Trophoblast cell (in vitro differentiated cells and primary cell): ENCODE measurements around the gene NUDT2.

ENCODE experiments used
- DNase-seq, 2 donors: peaks; one replicate each; pipeline ENCODE4 v3.0.0-alpha.2; 2016
- H2AFZ ChIP-seq: 2 replicates; pipeline ENCODE4 v1.6.1; 2013; ENCODE audit warnings: low read length, moderate library complexity, mild to moderate bottlenecking; ENCODE audit not compliant: insufficient read depth, poor library complexity
- H2AK5ac ChIP-seq: 2 replicates; pipeline ENCODE4 v1.6.1; 2013; ENCODE audit warnings: mild to moderate bottlenecking, low read length
- H2BK120ac ChIP-seq: 2 replicates; pipeline ENCODE4 v1.6.1; 2013; ENCODE audit warnings: low read length, mild to moderate bottlenecking, moderate library complexity; ENCODE audit not compliant: insufficient read depth, poor library complexity
- H2BK12ac ChIP-seq: 2 replicates; pipeline ENCODE4 v1.6.1; 2013; ENCODE audit warnings: mild to moderate bottlenecking, low read length, moderate library complexity
- H2BK5ac ChIP-seq: 2 replicates; pipeline ENCODE4 v1.6.1; 2013; ENCODE audit warnings: low read length, low read depth, moderate library complexity, mild to moderate bottlenecking; ENCODE audit not compliant: poor library complexity
- H3K14ac ChIP-seq: 2 replicates; pipeline ENCODE4 v1.6.1; 2013; ENCODE audit warnings: mild to moderate bottlenecking, low read length
- H3K18ac ChIP-seq: 2 replicates; pipeline ENCODE4 v1.6.1; 2013; ENCODE audit warnings: mild to moderate bottlenecking, low read length
- H3K23ac ChIP-seq: 2 replicates; pipeline ENCODE4 v1.6.1; 2013; ENCODE audit warnings: low read length
- H3K27ac ChIP-seq: 2 replicates; pipeline ENCODE4 v1.5.1; 2013; ENCODE audit warnings: low read depth, mild to moderate bottlenecking, inconsistent platforms, low read length, moderate library complexity
- H3K27me3 ChIP-seq: 2 replicates; pipeline ENCODE4 v1.6.1; 2013; ENCODE audit warnings: inconsistent platforms, mild to moderate bottlenecking, low read length, moderate library complexity; ENCODE audit not compliant: insufficient read depth
- H3K36me3 ChIP-seq, 2 experiments: 1 replicate in 1 of 2; 2 replicates in 1 of 2; pipeline ENCODE4 v1.6.1; 2013; ENCODE audit warnings: low read length in 2 of 2, mild to moderate bottlenecking in 2 of 2, moderate library complexity in 1 of 2; ENCODE audit not compliant: insufficient read depth in 2 of 2, control insufficient read depth in 1 of 2
- H3K4ac ChIP-seq: 2 replicates; pipeline ENCODE4 v1.6.1; 2013; ENCODE audit warnings: low read depth, mild to moderate bottlenecking, low read length, moderate library complexity
- H3K4me1 ChIP-seq, 2 experiments: 1 replicate in 1 of 2; 2 replicates in 1 of 2; pipeline ENCODE4 v1.6.1; 2013; ENCODE audit warnings: low read length in 2 of 2, mild to moderate bottlenecking in 2 of 2, moderate library complexity in 1 of 2; ENCODE audit not compliant: insufficient read depth in 2 of 2, control insufficient read depth in 1 of 2
- H3K4me2 ChIP-seq: 2 replicates; pipeline ENCODE4 v1.6.1; 2013; ENCODE audit warnings: inconsistent platforms, mild to moderate bottlenecking, low read length, moderate library complexity
- H3K4me3 ChIP-seq: 2 replicates; pipeline ENCODE4 v1.5.1; 2013; ENCODE audit warnings: mild to moderate bottlenecking, low read depth, low read length, inconsistent platforms
- H3K79me1 ChIP-seq: one replicate; pipeline ENCODE4 v1.6.1; 2013; ENCODE audit warnings: low read length
- H3K79me2 ChIP-seq: 2 replicates; pipeline ENCODE4 v1.6.1; 2013; ENCODE audit warnings: low read length, mild to moderate bottlenecking; ENCODE audit not compliant: control insufficient read depth, insufficient read depth, poor library complexity
- H3K9ac ChIP-seq: 2 replicates; pipeline ENCODE4 v1.6.1; 2013; ENCODE audit warnings: mild to moderate bottlenecking, low read length
- H3K9me3 ChIP-seq: 2 replicates; pipeline ENCODE4 v1.6.1; 2013; ENCODE audit warnings: low read depth, mild to moderate bottlenecking, control low read depth, inconsistent platforms, low read length; ENCODE audit not compliant: insufficient read depth
- H4K12ac ChIP-seq: 2 replicates; pipeline ENCODE4 v1.6.1; 2013; ENCODE audit warnings: low read depth, mild to moderate bottlenecking, low read length, moderate library complexity
- H4K8ac ChIP-seq: 2 replicates; pipeline ENCODE4 v1.6.1; 2013; ENCODE audit warnings: low read depth, mild to moderate bottlenecking, low read length, moderate library complexity
- H4K91ac ChIP-seq: one replicate; pipeline ENCODE4 v1.6.1; 2013; ENCODE audit warnings: low read depth, mild to moderate bottlenecking, low read length, moderate library complexity
- WGBS: extraction: QIAGEN DNeasy Blood & Tissue Kit; methylation state at CpG from one replicate; pipeline ENCODE4 v1.1.7; 2013; ENCODE audit warnings: missing lambda C conversion rate; ENCODE audit not compliant: insufficient read length, insufficient coverage; ENCODE audit errors: extremely low coverage; 5-methylcytosine and 5-hydroxymethylcytosine counted together

Gene NUDT2

DNA sequence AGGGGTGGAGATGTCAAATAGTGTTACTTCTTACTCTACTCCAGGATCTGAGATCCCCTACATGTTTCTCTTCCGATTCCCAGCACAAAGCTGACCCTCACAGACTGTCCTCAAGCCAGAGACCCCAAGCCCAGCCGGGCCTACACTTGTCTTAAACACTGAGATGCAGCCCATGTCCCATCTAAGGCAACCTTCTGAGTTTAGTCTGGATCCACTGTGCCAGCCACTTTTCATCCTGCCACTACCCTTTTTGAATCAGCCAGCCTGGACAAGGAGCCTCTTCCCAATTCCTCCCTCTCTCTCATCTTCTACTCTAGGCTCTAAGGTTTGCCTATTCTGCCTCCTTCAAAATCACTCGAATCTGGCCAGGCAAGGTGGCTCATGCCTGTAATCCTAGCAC is 53.5 kb downstream of the NUDT2 start:
- no peaks in the 10 kb centered on the region for H3K79me2 ChIP-seq
- no peaks in the 10 kb centered on the region for H3K79me1 ChIP-seq
- no peak overlapping the region for H3K9ac ChIP-seq
- no peak overlapping the region for H3K27ac ChIP-seq
- no peak overlapping the region for H2AFZ ChIP-seq
- H3K27me3 ChIP-seq, result peaks cover 17% of the 10 kb centered on the region
- no peak overlapping the region for H4K12ac ChIP-seq
- H4K91ac ChIP-seq, result no peak overlapping the region
- DNase-seq, result no peak
- H2BK12ac ChIP-seq, result no peak overlapping the region
- no CpG with 5 or more reads among the region's 3 CpGs for WGBS
- H3K4me2 ChIP-seq, result no peak overlapping the region
- peaks cover 12 to 13% of the 10 kb centered on the region in 2 experiments for H3K4me1 ChIP-seq
- no peak overlapping the region for H4K8ac ChIP-seq
- H3K4ac ChIP-seq, result no peak overlapping the region
- H2BK120ac ChIP-seq, result no peak overlapping the region
- H3K9me3 ChIP-seq, result peaks cover 5% of the 10 kb centered on the region
- H3K4me3 ChIP-seq, result no peak overlapping the region
- H3K36me3 ChIP-seq, result no peaks in the 10 kb centered on the region
- H2AK5ac ChIP-seq, result no peak overlapping the region
- H2BK5ac ChIP-seq, result no peak overlapping the region
- no peak overlapping the region for H3K23ac ChIP-seq
- H3K14ac ChIP-seq, result no peak overlapping the region
- no peak overlapping the region for H3K18ac ChIP-seq

DNA sequence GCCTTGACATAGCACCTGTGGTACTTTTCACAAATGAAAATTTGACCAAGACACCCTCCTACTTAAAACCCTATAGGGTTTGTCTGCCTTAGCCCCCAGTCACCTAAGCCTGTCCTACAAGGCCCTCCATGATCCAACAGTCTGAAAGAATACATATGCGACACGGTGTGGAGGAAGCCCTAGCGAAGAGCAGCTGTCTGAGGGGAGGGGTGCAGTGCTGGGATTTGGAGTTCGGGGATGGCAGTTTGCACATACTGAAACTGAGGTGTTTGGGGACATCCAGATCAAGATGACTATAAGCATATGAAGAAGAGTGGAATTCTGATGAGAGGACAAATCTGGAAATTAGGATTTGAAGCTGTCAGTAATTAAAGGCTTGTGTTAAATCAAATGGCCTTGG is 54.5 kb downstream of the NUDT2 start:
- WGBS, result no CpG with 5 or more reads among the region's 4 CpGs

DNA sequence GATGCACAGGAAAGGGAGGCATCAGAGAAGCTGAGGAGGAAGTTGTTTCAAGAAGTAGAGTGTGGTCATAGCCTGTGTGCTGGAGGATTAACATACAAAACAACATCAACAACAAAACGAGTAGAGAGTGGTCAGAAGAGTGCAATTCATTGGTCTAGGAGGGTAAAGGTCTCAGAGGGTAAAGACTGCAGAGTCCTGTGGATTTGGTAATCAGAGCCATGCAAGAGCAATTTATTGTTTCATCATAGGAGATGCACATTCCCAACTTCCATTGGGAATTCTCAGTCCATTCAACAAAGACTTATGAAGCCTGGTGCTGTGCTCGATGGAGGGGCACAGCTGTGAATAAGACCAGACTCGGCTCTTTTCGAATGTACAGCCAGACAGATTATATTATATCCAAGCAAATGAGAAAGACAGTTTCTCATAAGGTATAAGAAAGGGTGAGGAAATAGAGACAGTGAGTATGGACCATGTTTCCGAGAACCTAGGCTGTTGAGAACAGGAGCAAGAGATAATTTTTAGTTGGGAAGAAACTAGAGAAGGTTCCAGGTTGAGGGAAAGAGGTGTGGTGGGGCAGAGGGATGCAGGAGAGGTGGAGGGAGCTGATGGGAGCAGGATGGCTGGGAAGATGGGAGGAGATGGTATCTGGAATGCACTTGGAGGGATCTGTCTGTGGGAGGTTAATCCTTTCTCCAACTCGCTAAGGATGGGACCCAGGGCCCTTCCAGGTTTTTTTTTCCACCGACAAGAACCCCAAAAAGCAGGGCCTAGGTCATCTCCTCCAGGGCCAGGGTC is 55.2 kb downstream of the NUDT2 start:
- no peak overlapping the region for H4K12ac ChIP-seq
- H2AFZ ChIP-seq, result no peak overlapping the region
- no peak overlapping the region for H3K4me2 ChIP-seq
- peaks cover 12 to 13% of the 10 kb centered on the region in 2 experiments for H3K4me1 ChIP-seq
- no peak overlapping the region for H3K4me3 ChIP-seq
- no peak overlapping the region for H2BK5ac ChIP-seq
- no peak overlapping the region for H3K18ac ChIP-seq
- H4K8ac ChIP-seq, result no peak overlapping the region
- peaks cover 17% of the 10 kb centered on the region for H3K27me3 ChIP-seq
- H4K91ac ChIP-seq, result no peak overlapping the region
- DNase-seq, result no peak
- no peak overlapping the region for H3K23ac ChIP-seq
- no peak overlapping the region for H2BK120ac ChIP-seq
- no peaks in the 10 kb centered on the region for H3K36me3 ChIP-seq
- H3K9me3 ChIP-seq, result peaks cover 5% of the 10 kb centered on the region
- H3K14ac ChIP-seq, result no peak overlapping the region
- H3K79me2 ChIP-seq, result no peaks in the 10 kb centered on the region
- no peak overlapping the region for H2BK12ac ChIP-seq
- no peak overlapping the region for H3K4ac ChIP-seq
- H3K27ac ChIP-seq, result no peak overlapping the region
- H3K79me1 ChIP-seq, result no peaks in the 10 kb centered on the region
- no peak overlapping the region for H3K9ac ChIP-seq
- H2AK5ac ChIP-seq, result no peak overlapping the region
- WGBS, result no CpG with 5 or more reads among the region's 7 CpGs

More for the DNA sequence above, 54.5 kb downstream of the NUDT2 start:
- Histone ChIP-seq H3K36me3 (no peaks in the 10 kb centered on the region), H3K18ac (no peak overlapping the region), H2AFZ (no peak overlapping the region), H3K23ac (no peak overlapping the region), H3K9ac (no peak overlapping the region), H2BK12ac (no peak overlapping the region), H4K12ac (no peak overlapping the region), H3K27ac (no peak overlapping the region), H3K4ac (no peak overlapping the region), H3K79me1 (no peaks in the 10 kb centered on the region), H2AK5ac (no peak overlapping the region), H3K4me1 (peaks cover 12 to 13% of the 10 kb centered on the region in 2 experiments), H3K4me2 (no peak overlapping the region), H2BK120ac (no peak overlapping the region), H3K4me3 (no peak overlapping the region), H4K8ac (no peak overlapping the region), H3K27me3 (peaks cover 17% of the 10 kb centered on the region), H3K79me2 (no peaks in the 10 kb centered on the region), H2BK5ac (no peak overlapping the region), H3K9me3 (peaks cover 5% of the 10 kb centered on the region), H3K14ac (no peak overlapping the region), H4K91ac (no peak overlapping the region)
- no peak for DNase-seq

DNA sequence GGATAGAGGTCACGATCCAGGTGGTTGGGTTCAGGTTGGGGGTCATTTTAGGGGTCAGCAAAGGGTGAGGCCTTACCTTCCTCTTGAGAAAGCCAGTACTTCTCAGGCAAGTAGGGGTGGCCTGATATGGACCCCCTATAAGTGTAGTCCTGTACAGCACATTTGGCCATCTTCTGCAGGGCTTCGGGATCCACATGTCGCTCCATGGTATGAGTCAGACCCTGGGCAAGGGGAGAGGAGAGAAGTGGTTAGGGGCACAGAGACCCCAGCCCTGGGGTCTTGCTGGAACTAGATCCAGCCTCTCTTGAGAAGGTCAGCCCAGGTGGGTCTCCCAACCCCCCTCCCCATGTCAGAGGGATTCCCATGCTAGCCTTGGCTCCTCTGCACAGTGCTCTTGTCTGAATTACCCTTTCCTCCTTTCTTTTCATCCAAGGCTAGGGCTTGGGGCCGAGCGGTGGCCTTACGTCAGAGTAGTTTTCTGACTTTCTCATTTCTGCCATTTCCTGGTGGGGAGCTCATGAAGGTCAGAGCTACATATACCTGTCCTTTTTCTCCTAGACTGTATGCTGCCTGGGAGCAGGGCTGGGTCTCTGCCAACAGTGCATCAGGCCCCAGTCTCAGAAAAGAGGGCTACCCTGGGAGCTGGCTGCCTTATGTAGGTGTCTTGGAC is 56.3 kb downstream of the NUDT2 start:
- no peak overlapping the region for H2BK120ac ChIP-seq
- no peak overlapping the region for H2BK12ac ChIP-seq
- no peak overlapping the region for H4K8ac ChIP-seq
- H2AFZ ChIP-seq, result no peak overlapping the region
- no peak overlapping the region for H3K23ac ChIP-seq
- no peak for DNase-seq
- H3K27ac ChIP-seq, result no peak overlapping the region
- H3K79me1 ChIP-seq, result no peaks in the 10 kb centered on the region
- no peaks in the 10 kb centered on the region for H3K79me2 ChIP-seq
- no peak overlapping the region for H3K4ac ChIP-seq
- no peak overlapping the region for H2BK5ac ChIP-seq
- no peak overlapping the region for H2AK5ac ChIP-seq
- H4K91ac ChIP-seq, result no peak overlapping the region
- no peak overlapping the region for H3K4me3 ChIP-seq
- no peaks in the 10 kb centered on the region for H3K36me3 ChIP-seq
- H3K14ac ChIP-seq, result no peak overlapping the region
- H3K9ac ChIP-seq, result no peak overlapping the region
- H3K18ac ChIP-seq, result no peak overlapping the region
- peaks cover 14% of the 10 kb centered on the region for H3K27me3 ChIP-seq
- peaks cover 5% of the 10 kb centered on the region for H3K9me3 ChIP-seq
- no peak overlapping the region for H3K4me2 ChIP-seq
- no CpG with 5 or more reads among the region's 6 CpGs for WGBS
- peaks cover 3 to 4% of the 10 kb centered on the region in 2 experiments for H3K4me1 ChIP-seq
- H4K12ac ChIP-seq, result no peak overlapping the region
